Glutamatergic neuron (in vitro differentiated cells): ENCODE data around the gene ELF1. TPM values are rescaled to one million over a fixed set of nuclear protein-coding genes. Genes with fewer than 3 reads are reported as not detected.
A peak's percentile ranks its signal among the peaks of the same experiment; 100 is the strongest.
"Not testable (repeated sequence)": the region's sequence is repeated elsewhere in the genome, so short reads cannot be mapped to it uniquely, and the experiment has no call there.

Experiments used
- DNase-seq: peaks from one replicate; pipeline ENCODE4 v3.0.0; 2022
- H3K27ac Mint-ChIP-seq: one replicate; pipeline ENCODE4 v1.8.0; 2020; ENCODE audit warnings: mild to moderate bottlenecking, mixed read lengths, inconsistent platforms; ENCODE audit not compliant: unreplicated experiment
- H3K27me3 Mint-ChIP-seq: one replicate; pipeline ENCODE4 v1.8.0; 2020; ENCODE audit warnings: mild to moderate bottlenecking, moderate library complexity, mixed read lengths, inconsistent platforms; ENCODE audit not compliant: unreplicated experiment
- H3K36me3 Mint-ChIP-seq: one replicate; pipeline ENCODE4 v1.8.0; 2020; ENCODE audit warnings: mild to moderate bottlenecking, mixed read lengths, inconsistent platforms; ENCODE audit not compliant: unreplicated experiment
- H3K4me1 Mint-ChIP-seq: one replicate; pipeline ENCODE4 v1.8.0; 2020; ENCODE audit warnings: mild to moderate bottlenecking, low read depth, mixed read lengths, inconsistent platforms; ENCODE audit not compliant: unreplicated experiment
- H3K4me3 Mint-ChIP-seq: one replicate; pipeline ENCODE4 v1.8.0; 2020; ENCODE audit warnings: mild to moderate bottlenecking, mixed read lengths, inconsistent platforms; ENCODE audit not compliant: unreplicated experiment
- H3K9me3 Mint-ChIP-seq: one replicate; pipeline ENCODE4 v1.8.0; 2020; ENCODE audit warnings: mild to moderate bottlenecking, moderate library complexity, mixed read lengths, inconsistent platforms; ENCODE audit not compliant: unreplicated experiment
- total RNA-seq: library from RNA; stranded (reverse); fragmentation: NEBNext Ultra II Directional; extraction: Animal tissue kit (Norgen Biotek cat#: 25700); gene quantifications from one replicate; pipeline ENCODE4 v1.2.1, GENCODE V29; 2021; ENCODE audit not compliant: unreplicated experiment
- TF ChIP-seq, protein P1 (sequence below): fragments of 200-600 bp; sonication (generic); IDR thresholded peaks from one replicate; pipeline ENCODE4 v1.5.0; 2021; ENCODE audit not compliant: partially characterized antibody, unreplicated experiment

ELF1 gene
- total RNA-seq, 1 donor from 2014 or later: 9.8 TPM

DNA sequence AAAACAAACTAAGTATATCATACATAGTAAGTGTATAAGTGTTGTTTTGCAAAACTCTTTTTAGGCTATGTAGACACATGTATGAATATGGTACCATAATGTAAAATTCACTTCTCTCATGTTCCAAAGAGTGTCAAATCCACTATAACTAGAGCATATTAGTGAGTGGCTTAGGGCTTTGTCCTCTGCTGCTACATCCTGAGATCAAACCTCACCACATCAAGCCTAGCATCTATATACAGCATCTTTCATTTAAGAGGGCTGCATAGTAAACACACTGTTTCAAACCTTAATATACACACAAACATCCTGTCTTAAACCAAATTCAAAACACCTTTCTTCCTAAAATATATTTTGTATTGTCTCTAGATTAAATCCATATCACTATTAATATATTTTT lies 38.7 kb downstream of the ELF1 start:
- no peak for DNase-seq
- H3K27me3 Mint-ChIP-seq: no peaks in the 10 kb centered on the region
- no peak overlapping the region for H3K4me3 Mint-ChIP-seq
- H3K4me1 Mint-ChIP-seq: no peaks in the 10 kb centered on the region
- TF ChIP-seq, protein P1, sequence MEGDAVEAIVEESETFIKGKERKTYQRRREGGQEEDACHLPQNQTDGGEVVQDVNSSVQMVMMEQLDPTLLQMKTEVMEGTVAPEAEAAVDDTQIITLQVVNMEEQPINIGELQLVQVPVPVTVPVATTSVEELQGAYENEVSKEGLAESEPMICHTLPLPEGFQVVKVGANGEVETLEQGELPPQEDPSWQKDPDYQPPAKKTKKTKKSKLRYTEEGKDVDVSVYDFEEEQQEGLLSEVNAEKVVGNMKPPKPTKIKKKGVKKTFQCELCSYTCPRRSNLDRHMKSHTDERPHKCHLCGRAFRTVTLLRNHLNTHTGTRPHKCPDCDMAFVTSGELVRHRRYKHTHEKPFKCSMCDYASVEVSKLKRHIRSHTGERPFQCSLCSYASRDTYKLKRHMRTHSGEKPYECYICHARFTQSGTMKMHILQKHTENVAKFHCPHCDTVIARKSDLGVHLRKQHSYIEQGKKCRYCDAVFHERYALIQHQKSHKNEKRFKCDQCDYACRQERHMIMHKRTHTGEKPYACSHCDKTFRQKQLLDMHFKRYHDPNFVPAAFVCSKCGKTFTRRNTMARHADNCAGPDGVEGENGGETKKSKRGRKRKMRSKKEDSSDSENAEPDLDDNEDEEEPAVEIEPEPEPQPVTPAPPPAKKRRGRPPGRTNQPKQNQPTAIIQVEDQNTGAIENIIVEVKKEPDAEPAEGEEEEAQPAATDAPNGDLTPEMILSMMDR: no peak
- no peak overlapping the region for H3K27ac Mint-ChIP-seq
- no peaks in the 10 kb centered on the region for H3K9me3 Mint-ChIP-seq
- H3K36me3 Mint-ChIP-seq: no peaks in the 10 kb centered on the region

DNA sequence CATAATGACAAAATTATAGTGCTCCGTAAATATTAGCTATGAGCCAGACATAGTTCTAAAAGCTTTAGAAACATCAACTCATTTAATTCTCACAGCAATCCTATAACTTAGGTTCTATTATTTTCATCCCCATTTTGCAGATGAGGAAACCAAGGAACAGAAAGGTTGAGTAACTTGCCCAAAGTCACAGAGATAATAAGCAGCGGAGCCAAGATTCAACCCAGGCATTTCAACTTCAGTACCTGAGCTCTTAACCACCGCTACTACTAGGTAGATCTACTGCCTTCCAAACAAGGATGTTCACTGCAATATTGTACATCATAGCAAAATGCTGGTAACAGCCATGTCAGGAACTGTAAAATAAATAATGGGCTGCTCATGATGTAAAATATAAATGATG lies 39.9 kb downstream of the ELF1 start:
- Mint-ChIP-seq H3K27me3 (no peaks in the 10 kb centered on the region), H3K4me3 (no peak overlapping the region)

DNA sequence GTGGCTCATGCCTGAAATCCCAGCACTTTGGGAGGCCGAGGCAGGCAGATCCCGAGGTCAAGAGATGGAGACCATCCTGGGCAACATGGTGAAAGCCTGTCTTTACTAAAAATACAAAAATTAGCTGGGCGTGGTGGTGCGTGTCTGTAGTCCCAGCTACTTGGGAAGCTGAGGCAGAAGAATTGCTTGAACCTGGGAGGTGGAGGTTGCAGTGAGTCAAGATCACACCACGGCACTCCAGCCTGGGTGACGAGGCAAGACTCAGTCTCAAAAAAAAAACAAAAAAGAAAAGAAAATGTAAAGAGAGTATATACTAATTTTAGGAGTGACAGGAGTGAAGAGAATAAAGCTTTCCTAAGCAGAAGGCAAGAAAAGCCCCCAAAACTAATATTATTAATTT lies 41.0 kb downstream of the ELF1 start:
- H3K4me1 Mint-ChIP-seq, H3K36me3 Mint-ChIP-seq, DNase-seq, H3K27ac Mint-ChIP-seq, H3K27me3 Mint-ChIP-seq, H3K9me3 Mint-ChIP-seq, H3K4me3 Mint-ChIP-seq: not testable (repeated sequence)

More for the DNA sequence above, 39.9 kb downstream of the ELF1 start:
- H3K36me3 Mint-ChIP-seq: no peaks in the 10 kb centered on the region
- H3K9me3 Mint-ChIP-seq: no peaks in the 10 kb centered on the region
- TF ChIP-seq, protein P1: no peak
- H3K27ac Mint-ChIP-seq: no peak overlapping the region
- no peaks in the 10 kb centered on the region for H3K4me1 Mint-ChIP-seq
- DNase-seq: no peak

DNA sequence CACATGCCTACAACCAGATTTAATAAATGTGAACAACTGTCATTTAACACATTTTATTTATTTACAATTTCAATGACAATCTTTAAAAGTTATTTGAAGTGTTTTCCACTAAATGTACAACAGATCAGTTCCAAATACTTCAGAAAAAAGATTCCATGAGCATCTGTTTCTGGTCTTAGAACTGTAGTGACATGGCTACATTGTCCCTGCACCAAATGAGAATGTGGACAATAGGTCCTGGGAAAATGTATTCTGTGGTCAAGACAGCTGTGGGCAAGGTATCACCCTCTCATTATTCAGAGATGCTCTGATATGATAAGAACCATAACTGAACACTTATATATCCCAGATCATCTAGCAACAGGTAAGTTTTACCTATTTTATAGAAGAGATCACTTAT lies 43.7 kb downstream of the ELF1 start:
- Mint-ChIP-seq H3K27me3 (no peaks in the 10 kb centered on the region), H3K4me3 (no peak overlapping the region), H3K9me3 (no peaks in the 10 kb centered on the region), H3K27ac (no peak overlapping the region), H3K4me1 (no peaks in the 10 kb centered on the region), H3K36me3 (no peaks in the 10 kb centered on the region)
- no peak for DNase-seq
- TF ChIP-seq, protein P1: no peak

DNA sequence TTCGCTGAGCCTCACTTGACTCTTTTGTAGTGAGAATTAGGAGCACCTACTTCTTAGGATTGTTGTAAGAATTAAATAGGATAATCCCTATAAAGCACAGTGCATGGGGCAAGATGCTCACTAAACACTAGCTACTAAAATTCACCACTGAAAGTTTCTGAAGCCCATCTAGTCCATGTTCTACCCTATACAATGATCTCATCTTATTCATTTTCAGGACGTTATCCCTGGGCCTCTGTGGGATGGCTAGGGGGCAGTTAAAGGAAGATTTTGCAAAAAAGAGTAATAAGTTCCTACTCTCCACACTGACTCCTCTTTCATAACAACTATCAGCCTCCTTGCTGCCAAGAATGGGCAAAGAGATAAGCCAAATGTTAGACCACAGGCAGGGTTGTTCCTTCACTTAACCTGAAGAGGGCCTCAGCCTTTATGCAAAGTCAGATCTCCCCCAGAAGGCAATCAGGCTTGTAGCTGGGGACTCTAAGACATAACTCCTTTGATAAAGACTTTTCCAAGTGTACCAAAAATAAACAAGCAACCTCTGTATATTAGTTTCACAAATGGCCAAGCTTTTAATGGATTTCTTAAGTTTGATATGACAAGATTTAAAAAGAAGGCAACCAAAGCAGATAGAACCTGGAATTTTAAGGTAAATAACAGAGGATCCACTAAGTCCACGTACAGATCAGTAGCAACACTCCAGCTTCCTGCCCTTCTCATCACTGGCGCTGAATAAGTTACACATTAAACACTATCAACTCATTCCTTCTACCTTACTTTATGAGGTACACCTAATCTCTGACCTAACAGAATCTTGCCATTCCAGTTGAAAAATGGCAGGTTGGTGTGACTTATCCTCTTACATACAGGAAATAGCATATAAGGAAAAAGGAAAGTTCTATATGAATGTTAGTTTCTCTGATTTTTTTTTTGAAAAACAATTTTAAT lies 44.4 kb downstream of the ELF1 start:
- DNase-seq: no peak
- Mint-ChIP-seq H3K27ac (no peak overlapping the region), H3K4me1 (no peaks in the 10 kb centered on the region), H3K27me3 (no peaks in the 10 kb centered on the region), H3K4me3 (no peak overlapping the region), H3K9me3 (no peaks in the 10 kb centered on the region), H3K36me3 (no peaks in the 10 kb centered on the region)
- TF ChIP-seq, protein P1: peak; percentile 40
